A549 (cell line): ENCODE data around the gene IL1RL2.

Source experiments
- BHLHE40 ChIP-seq: IDR thresholded peaks from 2 replicates; pipeline ENCODE4 v1.6.1; 2012; ENCODE audit warnings: low read depth, low read length, inconsistent platforms
- CEBPB ChIP-seq, 2 experiments: fragments of >200 bp in 1 of 2; sonication (Bioruptor Twin) in 1 of 2; formaldehyde crosslinking in 1 of 2; IDR thresholded peaks; 2 replicates each; pipeline ENCODE4 v1.6.1; 2012 to 2016
- CHD2 ChIP-seq: fragments of 150-350 bp; IDR thresholded peaks from 2 replicates; pipeline ENCODE4 v1.6.1; 2014; ENCODE audit warnings: low read length; ENCODE audit not compliant: partially characterized antibody
- CHD4 ChIP-seq: fragments of 200-600 bp; sonication (generic); IDR thresholded peaks from 2 replicates; pipeline ENCODE4 v1.6.1; 2016; ENCODE audit warnings: antibody characterized with exemption, mild to moderate bottlenecking, borderline replicate concordance
- CTCF ChIP-seq: fragments of >200 bp; sonication (Bioruptor Twin); formaldehyde crosslinking; IDR thresholded peaks from 3 replicates; pipeline ENCODE4 v1.5.1; 2016
- ESRRA ChIP-seq: fragments of 150-350 bp; IDR thresholded peaks from 2 replicates; pipeline ENCODE4 v1.6.1; 2014; ENCODE audit warnings: mild to moderate bottlenecking, low read length, borderline replicate concordance
- JUN ChIP-seq, 2 experiments: fragments of >200 bp; sonication (Bioruptor Twin); formaldehyde crosslinking; IDR thresholded peaks; 2 replicates in 1 of 2; 3 replicates in 1 of 2; pipeline ENCODE4 v1.6.1; 2016 to 2017
- JUNB ChIP-seq: fragments of >200 bp; sonication (Bioruptor Twin); formaldehyde crosslinking; IDR thresholded peaks from 2 replicates; pipeline ENCODE4 v1.6.1; 2016
- MAX ChIP-seq: IDR thresholded peaks from 2 replicates; pipeline ENCODE4 v1.6.1; 2012
- NFE2L2 ChIP-seq: fragments of 150-350 bp; conservative IDR thresholded peaks from 2 replicates; pipeline ENCODE4 v1.6.1; 2014; ENCODE audit warnings: low read length
- POLR2A ChIP-seq: IDR thresholded peaks from 2 replicates; pipeline ENCODE4 v1.6.1; 2012; ENCODE audit warnings: mild to moderate bottlenecking, low read length
- RFX5 ChIP-seq: fragments of 450-650 bp; IDR thresholded peaks from 2 replicates; pipeline ENCODE4 v1.7.1; 2014; ENCODE audit warnings: antibody characterized with exemption, mild to moderate bottlenecking, moderate library complexity
- SMC3 ChIP-seq: fragments of >200 bp; sonication (Bioruptor Twin); formaldehyde crosslinking; IDR thresholded peaks from 3 replicates; pipeline ENCODE4 v1.6.1; 2018; ENCODE audit warnings: inconsistent platforms

GRCh38 chr2:102166189-102166845 lies 20.5 kb upstream of the IL1RL2 start:
- no peak for TF ChIP-seq JUNB
- TF ChIP-seq CEBPB (IDR thresholded peaks at IDR 0.05): no peak; a peak in 1 of 4 replicates
- peak; percentile 66 for TF ChIP-seq CTCF
- no peak for TF ChIP-seq JUN (IDR thresholded peaks at IDR 0.05)
- TF ChIP-seq SMC3: peak; percentile 93
- no peak for TF ChIP-seq CHD4
- no peak for TF ChIP-seq RFX5
- no peak for TF ChIP-seq ESRRA
- TF ChIP-seq CHD2: no peak
- TF ChIP-seq POLR2A: no peak
- TF ChIP-seq MAX: no peak
- TF ChIP-seq NFE2L2: no peak
- no peak for TF ChIP-seq BHLHE40
